Epidermal melanocyte (primary cell): ENCODE results near the gene UVRAG.
A peak's percentile ranks its signal among the peaks of the same experiment; 100 is the strongest.
"Not testable (repeated sequence)": the region's sequence is repeated elsewhere in the genome, so short reads cannot be mapped to it uniquely, and the experiment has no call there.

Experiments
- DNase-seq: peaks from one replicate; pipeline ENCODE4 v3.0.0; 2011; ENCODE audit warnings: low spot score; ENCODE audit not compliant: insufficient read length

The UVRAG gene

DNA sequence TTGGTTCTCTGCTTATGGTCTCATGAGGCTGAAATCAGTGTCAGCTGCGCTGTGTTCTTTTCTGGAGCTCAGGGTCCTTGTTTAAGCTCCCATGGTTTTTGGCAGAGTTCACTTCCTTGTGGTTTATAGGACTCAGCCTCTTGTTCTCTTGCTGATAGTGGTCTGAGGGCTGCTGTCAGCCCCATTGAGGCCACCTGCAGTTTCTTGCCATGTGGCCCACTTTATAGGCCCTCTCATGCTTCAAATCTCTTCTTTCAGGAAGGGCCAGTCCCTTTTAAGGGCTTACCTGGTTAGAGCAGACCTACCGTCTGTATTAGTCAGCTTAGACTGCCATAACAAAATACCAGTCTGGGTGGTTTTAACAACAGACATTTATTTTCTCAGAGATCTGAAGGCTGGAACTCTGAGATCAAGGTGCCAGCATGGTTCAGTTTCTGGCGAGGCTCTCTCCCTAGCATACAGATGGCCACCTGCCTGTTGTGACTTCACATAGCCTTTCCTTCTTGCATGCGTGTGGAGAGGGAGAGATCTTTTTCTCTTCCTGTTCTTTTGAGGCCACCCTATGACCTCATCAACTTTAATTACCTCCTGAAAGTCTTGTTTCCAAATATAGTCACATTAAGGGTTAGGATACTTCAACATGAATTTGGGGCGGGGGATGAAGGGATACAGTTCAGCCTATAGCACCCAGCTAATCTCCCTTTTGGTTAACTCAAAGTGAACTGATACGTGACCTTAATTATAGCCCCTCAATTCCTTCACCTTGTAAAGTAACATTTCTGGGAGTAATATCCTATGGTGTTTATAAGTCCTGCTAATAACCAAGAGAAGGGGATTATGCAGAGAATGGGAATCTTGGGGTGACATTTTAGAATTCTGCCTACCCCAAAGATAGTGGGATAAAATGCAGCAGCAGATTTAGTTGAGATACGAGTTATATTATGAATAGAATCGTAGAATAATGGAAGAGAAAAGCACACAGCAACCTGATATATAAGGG lies 131.8 kb downstream of the UVRAG start:
- DNase-seq, result no peak

DNA sequence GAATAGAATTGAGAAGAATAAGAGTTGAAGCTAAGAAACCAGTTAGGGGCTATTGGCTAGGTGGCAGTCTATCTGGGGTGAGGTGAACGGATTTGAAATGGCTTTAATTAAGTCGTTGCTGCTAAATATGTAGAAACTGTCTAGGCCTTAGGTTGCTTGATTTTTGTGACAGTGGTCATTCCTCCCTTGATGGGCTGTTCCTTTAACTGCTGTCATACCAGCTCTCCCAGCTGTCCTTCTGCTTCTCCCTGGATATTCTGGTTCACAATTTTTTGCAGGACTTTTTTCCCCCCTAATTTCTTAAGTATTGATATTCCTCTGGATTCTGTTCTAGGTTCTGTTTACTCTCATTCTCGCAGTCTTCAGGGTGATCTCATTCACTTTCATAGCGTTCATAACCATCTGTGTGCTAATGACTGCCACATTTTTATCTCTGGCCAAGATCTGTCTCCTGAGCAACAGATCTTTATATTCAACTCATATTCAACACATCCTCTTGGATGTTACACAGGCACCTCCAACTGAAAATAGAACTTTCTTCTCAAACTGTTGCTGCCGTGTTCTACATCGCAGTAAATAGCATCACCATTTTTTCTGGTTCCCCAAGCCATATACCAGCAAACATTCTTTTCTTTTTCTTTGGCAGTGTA lies 134.1 kb downstream of the UVRAG start:
- no peak for DNase-seq

GRCh38 chr11:75950141-75950540 lies 135.1 kb downstream of the UVRAG start:
- DNase-seq, result no peak

DNA sequence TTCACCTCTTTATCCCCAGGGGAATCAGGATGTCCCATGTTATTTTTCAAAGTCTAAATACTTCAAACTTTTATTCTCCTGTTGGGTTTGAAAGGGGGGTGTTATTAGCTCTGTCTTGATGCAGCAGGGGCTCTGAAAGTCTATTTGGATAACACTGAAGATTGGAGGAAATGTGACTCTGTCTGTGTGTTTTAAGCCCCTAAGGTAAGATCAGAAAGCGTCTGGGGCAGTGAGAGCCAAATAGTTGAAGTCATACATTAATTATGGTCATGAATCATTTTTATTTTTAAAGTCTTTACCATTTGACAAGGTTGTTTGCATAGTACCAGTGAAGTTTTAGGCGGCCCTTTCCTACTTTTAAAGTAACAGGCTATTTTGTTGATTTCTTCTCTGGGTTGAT lies 139.0 kb downstream of the UVRAG start:
- DNase-seq, result no peak

DNA sequence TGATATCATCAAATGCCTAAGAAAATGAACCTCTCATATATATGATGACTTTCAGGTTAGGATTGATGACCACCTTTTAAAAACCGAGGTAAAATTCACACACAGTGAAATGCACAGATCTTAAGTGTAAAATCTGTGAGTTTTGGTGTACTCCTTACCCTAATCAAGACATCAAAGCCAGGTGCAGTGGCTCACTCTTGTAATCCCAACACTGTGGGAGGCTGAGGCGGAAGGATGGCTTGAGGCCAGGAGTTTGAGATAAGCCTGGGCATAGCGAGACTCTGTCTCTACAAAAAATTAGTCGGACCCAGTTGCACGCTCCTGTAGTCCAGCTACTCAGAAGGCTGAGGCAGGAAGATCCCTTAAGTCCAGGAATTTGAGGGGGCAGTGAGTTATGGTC lies 140.4 kb downstream of the UVRAG start:
- DNase-seq, result no peak

- DNase-seq, result no peak
Observed at GRCh38 chr11:75959540-75959939, 144.5 kb downstream of the UVRAG start.

DNA sequence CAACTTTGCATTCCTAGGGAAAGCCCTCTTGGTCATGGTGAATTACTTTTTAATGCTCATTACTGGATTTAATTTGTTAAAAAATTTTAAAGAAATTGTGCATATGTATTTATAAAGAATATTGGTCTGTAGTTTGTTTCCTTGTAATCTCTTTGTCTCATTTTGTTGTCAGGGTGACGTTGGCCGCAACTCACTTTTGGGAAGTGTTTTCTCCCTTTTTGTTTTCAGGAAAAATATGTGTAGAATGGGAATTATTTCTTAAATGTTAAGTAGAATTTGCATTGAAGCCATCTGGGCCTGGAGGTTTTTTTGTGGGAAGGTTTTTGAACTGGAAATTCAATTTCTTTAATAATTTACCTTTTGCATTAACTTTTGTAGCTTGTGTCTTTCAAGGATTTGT lies 149.1 kb downstream of the UVRAG start:
- no peak for DNase-seq

DNA sequence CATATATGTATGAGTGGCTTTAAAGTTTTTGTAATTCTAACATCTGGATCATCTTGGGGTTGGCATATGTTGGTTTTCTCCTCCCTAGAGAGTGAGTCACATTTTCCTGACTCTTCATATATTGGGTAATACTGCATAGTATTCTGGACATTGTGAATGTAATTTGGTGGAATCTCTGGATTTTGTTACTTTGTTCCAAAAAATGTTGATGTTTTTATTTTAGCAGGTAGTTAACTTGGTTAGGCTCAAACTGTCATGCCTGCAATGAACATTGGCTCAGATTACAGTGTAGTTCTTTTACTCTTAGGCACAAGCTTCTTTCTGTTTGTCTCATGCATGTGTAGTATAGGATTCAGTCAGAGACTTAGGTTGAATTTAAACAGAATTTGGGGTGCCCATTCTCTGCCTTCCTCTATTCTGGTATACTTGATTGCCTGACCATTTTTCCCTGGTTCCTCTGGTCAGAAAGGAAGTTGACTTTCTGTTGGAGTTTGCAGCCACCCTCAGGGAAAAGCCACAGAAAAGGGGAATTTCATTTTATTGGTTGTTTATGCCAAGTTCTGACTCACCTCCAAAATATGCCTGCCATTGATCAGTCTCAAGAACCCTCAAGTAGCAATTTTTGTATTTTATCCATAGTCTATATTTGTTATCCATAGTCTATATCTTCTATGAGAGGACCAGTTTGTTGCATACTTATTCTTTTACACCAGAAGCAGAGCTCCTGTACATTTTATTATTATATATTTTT lies 151.7 kb downstream of the UVRAG start:
- peak; percentile 28 for DNase-seq

DNA sequence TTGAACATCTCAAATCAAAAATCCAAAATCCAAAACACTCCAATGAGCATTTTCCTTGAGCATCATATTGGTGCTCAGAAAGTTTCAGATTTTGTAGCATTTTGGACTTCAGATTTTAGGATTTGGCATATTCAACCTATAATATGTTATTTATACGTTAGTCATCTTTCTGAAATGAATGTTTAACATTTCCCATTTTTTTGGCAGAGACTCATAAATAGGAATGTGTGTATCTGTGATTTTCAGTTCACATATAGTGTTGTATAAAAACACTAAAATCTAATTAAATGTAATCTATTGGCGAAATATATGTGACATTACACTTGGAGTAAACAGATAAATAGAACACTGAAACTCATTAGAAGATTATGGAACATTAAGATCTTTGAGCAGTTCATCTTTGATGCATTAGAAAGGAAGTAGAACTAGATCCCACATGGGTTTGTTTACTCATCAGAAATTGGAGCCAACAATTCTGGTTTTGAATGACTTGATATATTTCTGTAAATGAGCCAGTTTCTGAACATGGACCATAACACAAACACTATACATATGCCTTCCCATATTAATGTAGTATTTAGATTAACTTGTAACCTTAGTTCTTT lies 153.1 kb downstream of the UVRAG start:
- no peak for DNase-seq

GRCh38 chr11:75969626-75970308 lies 154.8 kb downstream of the UVRAG start:
- no peak for DNase-seq

DNA sequence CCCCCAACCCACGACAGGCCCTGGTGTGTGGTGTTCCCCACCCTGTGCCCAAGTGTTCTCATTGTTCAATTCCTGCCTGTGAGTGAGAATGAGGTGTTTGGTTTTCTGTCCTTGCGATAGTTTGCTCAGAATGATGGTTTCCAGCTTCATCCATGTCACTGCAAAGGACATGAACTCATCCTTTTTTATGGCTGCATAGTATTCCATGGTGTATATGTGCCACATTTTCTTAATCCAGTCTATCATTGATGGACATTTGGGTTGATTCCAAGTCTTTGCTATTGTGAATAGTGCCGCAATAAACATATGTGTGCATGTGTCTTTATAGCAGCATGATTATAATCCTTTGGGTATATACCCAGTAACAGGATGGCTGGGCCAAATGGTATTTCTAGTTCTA lies 158.7 kb downstream of the UVRAG start:
- DNase-seq, result not testable (repeated sequence)

DNA sequence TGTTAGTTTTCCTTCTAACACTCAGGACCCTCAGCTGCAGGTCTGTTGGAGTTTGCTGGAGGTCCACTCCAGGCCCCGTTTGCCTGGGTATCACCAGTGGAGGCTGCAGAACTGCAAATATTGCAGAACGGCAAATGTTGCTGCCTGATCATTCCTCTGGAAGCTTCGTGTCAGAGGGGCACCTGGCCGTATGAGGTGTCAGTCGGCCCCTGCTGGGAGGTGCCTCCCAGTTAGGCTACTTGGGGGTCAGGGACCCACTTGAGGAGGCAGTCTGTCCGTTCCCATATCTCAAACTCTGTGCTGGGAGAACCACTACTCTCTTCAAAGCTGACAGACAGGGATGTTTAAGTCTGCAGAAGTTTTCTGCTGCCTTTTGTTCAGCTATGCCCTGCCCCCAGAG lies 164.1 kb downstream of the UVRAG start:
- DNase-seq, result not testable (repeated sequence)

- not testable (repeated sequence) for DNase-seq
Observed at GRCh38 chr11:75979479-75980027, 164.5 kb downstream of the UVRAG start.

- DNase-seq, result no peak
Observed at GRCh38 chr11:75980031-75980430, 165.0 kb downstream of the UVRAG start.

DNA sequence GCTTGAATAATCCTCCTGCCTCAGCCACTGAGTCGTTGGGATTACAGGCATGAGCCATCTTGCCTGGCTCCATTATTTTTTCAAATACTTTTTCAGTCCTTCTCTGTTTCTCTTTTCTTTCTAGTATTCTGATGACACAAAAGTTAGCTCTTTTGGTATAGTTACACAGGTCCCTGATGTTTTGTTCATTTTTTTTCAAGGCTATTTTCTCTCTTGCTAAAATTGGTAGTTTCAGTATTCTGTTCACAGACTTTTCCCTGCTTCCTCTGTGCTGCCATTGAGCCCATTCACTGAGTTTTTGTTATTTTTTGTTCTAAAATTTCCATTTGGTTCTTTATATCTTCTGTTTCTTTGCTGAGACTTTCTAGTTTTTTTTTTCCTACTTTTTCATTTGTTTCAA lies 166.5 kb downstream of the UVRAG start:
- no peak for DNase-seq

DNA sequence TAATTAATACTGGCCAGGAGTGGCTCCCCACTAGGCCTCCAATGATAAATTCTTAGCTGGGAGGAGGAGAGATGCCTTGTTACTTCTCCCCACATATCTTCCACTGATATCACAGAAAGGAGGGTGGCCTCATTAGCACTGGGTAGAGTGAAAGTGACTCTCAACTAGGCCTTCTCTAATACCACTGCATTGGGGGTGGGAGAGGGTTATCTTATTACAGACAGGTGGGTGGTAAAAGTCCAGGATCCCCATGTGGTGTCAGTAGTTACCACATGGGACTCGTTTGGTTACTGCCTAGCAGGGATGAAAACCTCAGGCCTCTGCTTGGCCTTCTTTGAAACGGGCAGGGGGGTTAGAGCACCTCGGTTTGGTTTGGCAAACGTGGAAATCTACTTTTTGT lies 167.3 kb downstream of the UVRAG start:
- no peak for DNase-seq

DNA sequence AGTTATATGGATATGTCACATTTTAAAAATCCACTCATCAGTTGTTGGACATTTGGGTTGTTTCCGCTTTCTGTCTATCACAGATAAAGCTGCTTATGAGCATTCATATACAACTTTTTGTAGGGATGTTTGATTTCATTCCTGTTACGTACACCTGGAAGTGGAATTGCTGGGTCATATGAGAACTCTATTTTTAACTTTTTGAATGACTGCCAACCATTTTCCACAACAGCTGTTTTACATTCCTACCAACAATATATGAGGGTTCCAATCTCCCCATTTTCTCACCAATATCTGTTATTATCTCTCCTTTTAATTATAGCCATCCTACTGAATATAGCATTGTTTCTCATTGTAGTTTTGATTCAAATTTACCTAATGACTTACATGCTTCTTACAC lies 172.0 kb downstream of the UVRAG start:
- no peak for DNase-seq

DNA sequence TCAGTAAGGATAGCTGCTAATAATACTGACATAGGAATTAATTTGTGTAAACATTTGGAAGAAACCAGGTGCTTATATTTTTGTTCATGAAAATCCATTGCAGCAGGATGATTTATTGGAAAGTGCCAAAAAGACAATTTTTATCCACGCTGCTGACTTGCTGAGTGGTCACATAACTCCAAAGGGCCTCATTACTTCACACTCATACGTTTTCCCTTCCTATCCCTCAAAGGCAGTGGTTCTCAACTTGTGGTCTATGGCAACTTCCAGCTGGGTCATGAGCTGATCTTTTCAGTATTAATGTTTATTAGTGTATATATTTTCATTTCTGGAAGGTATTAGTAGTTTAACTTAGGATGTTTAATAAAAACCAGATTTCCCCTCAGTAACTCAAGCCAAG lies 178.1 kb downstream of the UVRAG start:
- no peak for DNase-seq

- no peak for DNase-seq
Observed at GRCh38 chr11:75994616-75995015, 179.6 kb downstream of the UVRAG start.
